ENCODE data around the gene PFKP. TPM values are rescaled to one million over a fixed set of nuclear protein-coding genes. Genes with fewer than 3 reads are reported as not detected.
A peak's percentile ranks its signal among the peaks of the same experiment; 100 is the strongest.

The PFKP gene
- total RNA-seq, 4 donors from 2014 or later: 64.3 to 261 (median 107) TPM

DNA sequence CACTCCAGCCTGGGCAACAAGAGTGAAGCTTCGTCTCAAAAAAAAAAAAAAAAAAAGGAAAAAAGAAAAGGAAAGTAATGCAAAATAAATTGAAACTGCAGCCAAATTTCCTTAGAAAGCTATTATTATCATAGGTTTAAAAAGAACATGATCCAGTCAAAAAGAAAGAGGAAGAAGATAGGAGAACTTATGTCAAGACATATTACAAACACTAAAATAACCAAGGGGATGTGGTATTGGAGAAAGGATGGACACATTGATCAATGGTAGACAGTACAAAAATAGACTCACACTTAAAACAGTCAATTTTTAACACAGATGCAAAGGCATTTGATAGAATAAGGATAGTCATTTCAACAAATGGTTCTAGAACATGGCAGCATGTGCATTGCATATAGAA, 27.3 kb upstream of the PFKP start:
- H3K9me3 ChIP-seq: no peaks in the 10 kb centered on the region
- TF ChIP-seq POLR2A (IDR thresholded peaks at IDR 0.05): no peak
- TF ChIP-seq EP300 (IDR thresholded peaks at IDR 0.05): no peak
- TF ChIP-seq POLR2AphosphoS5 (IDR thresholded peaks at IDR 0.05): no peak
- TF ChIP-seq, protein P1, sequence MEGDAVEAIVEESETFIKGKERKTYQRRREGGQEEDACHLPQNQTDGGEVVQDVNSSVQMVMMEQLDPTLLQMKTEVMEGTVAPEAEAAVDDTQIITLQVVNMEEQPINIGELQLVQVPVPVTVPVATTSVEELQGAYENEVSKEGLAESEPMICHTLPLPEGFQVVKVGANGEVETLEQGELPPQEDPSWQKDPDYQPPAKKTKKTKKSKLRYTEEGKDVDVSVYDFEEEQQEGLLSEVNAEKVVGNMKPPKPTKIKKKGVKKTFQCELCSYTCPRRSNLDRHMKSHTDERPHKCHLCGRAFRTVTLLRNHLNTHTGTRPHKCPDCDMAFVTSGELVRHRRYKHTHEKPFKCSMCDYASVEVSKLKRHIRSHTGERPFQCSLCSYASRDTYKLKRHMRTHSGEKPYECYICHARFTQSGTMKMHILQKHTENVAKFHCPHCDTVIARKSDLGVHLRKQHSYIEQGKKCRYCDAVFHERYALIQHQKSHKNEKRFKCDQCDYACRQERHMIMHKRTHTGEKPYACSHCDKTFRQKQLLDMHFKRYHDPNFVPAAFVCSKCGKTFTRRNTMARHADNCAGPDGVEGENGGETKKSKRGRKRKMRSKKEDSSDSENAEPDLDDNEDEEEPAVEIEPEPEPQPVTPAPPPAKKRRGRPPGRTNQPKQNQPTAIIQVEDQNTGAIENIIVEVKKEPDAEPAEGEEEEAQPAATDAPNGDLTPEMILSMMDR (IDR thresholded peaks at IDR 0.05): no peak
- H3K27ac ChIP-seq: no peak overlapping the region
- H3K4me3 ChIP-seq: no peak overlapping the region
- ATAC-seq: no peak
- H3K4me1 ChIP-seq: peaks cover 0 to 20% (median 3%) of the 10 kb centered on the region in 3 donors
- 57% methylated on average over 1 of the region's 1 CpG; no CpG with 5 or more reads in 1 of the 2 donors for WGBS, 2 donors (ENCODE audit: low coverage in 1 of 2)
- no peaks in the 10 kb centered on the region for H3K27me3 ChIP-seq
- no peaks in the 10 kb centered on the region for H3K36me3 ChIP-seq

DNA sequence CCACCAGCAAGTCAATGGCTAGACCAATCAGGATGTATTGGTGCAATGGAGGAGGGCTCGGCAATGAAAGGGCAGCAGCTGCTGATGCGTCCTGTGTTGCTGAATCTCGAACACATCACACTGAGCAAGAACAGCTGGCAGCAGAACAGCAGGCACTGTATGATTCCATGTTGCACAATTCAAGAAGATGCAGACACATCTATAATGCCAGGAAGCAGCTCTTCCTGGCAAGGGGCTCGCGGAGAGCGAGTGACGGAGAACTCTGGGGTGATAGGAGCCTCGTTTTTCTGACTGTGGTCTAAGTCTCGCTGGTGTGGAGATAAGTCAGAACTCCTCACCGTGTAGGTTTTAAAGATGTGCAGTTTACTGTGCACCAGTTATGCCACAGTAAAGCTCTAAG, 24.8 kb upstream of the PFKP start:
- TF ChIP-seq POLR2A (IDR thresholded peaks at IDR 0.05): no peak
- TF ChIP-seq EP300 (IDR thresholded peaks at IDR 0.05): no peak
- TF ChIP-seq, protein P1 (IDR thresholded peaks at IDR 0.05): no peak
- TF ChIP-seq POLR2AphosphoS5 (IDR thresholded peaks at IDR 0.05): no peak
- WGBS, 2 donors (ENCODE audit: low coverage in 1 of 2): 68 to 81% methylated on average over 8 of the region's 10 CpGs
- ATAC-seq: no peak
- Histone ChIP-seq H3K4me3 (no peak overlapping the region), H3K9me3 (no peaks in the 10 kb centered on the region), H3K27me3 (no peaks in the 10 kb centered on the region), H3K27ac (no peak overlapping the region), H3K36me3 (no peaks in the 10 kb centered on the region), H3K4me1 (peaks cover 5 to 39% (median 22%) of the 10 kb centered on the region in 3 donors)

DNA sequence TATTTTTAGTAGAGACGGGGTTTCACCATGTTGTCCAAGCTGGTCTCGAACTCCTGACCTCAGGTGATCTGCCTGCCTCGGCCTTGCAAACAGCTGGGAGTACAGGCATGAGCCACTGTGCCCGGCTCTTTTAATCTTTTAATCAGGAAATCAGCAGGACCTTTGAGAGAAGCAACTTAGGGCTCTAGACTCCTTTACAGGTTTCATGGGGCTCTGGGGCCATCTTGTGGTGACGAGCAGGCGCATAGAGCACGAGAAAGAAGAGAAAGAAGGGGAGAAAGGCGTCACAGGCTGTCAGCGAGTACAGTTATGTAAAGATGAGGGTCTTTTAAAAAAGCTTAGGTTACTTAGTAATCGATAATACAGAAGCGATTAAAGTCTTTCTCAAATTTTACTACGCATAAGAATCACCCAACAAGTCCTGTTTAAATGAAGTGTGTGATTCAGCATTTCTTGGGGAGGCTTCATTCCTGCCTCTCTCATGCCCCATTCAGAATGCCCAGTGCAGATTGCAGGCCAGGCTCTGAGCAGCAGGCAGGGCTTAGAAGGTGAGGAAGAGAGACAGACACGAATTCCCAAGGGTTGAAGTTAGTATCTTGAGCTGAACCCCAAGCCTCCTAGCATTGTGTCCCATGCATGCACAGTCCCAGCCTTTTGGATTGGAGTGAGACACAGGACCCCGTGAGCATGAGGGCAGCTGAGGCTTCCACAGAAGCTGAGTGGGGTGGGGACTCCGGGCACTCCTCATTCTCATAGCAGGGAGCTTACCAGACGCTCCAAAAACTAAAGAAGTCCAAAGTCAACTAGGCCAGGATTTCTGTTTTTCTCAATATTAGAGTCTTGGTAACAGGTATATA, 23.6 kb upstream of the PFKP start:
- Histone ChIP-seq H3K9me3 (no peaks in the 10 kb centered on the region), H3K4me3 (no peak overlapping the region), H3K27me3 (no peaks in the 10 kb centered on the region), H3K36me3 (no peaks in the 10 kb centered on the region), H3K4me1 (peaks cover 8 to 50% (median 24%) of the 10 kb centered on the region in 3 donors), H3K27ac (peak overlapping the region; percentile 14 to 92 (median 67))
- peak; percentile 73 for ATAC-seq
- WGBS, 2 donors (ENCODE audit: low coverage in 1 of 2): 15 to 20% methylated on average over 6 to 10 of the region's 16 CpGs
- TF ChIP-seq POLR2A (IDR thresholded peaks at IDR 0.05): no peak
- no peak for TF ChIP-seq EP300 (IDR thresholded peaks at IDR 0.05)
- TF ChIP-seq, protein P1 (IDR thresholded peaks at IDR 0.05): peak; percentile 42 to 78 (median 60)

DNA sequence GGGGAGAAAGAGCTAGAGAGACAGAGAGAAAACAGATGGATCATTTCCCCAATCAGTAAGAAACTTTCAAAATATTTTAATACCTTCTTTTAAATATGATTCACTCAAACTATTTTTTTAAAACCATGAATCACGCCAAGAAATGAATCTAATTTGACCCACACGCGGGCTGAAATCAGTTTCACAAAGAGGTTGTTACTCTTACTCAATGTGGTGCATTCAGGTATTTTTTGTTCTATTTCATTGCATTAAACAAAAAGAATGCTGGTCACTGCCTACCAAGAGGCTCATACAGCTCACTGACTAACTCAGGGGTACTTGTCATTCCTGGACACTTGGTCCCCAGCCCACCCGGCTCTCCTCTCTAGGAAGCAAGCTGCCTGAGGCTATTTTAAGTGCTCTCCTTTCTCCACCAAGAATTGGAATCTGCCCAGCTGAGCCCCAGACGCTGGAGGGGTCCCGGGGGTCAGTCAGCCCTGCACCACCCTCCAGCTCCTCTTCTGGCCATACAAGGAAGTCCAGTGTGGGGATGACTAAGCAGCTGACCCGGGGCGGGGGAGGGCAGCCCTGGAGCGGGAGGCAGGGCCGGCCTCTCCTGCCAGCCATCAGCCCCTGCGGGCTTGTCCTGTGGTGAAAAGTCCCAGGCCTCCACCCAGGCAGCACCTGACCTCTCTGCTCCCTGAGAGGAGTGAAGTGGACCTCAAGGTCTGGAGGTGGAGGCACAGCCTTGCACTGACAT, 21.7 kb upstream of the PFKP start:
- peaks cover 8 to 58% (median 25%) of the 10 kb centered on the region in 3 donors for H3K4me1 ChIP-seq
- ATAC-seq: peak; percentile 80
- TF ChIP-seq, protein P1 (IDR thresholded peaks at IDR 0.05): peak in 3 of 4 experiments; percentile 1 to 68 (median 27)
- TF ChIP-seq POLR2A (IDR thresholded peaks at IDR 0.05): no peak
- TF ChIP-seq POLR2AphosphoS5 (IDR thresholded peaks at IDR 0.05): peak; percentile 46
- H3K4me3 ChIP-seq: no peak overlapping the region
- no peaks in the 10 kb centered on the region for H3K36me3 ChIP-seq
- H3K27me3 ChIP-seq: no peaks in the 10 kb centered on the region
- H3K9me3 ChIP-seq: no peaks in the 10 kb centered on the region
- peak overlapping the region; percentile 78 to 92 (median 84) for H3K27ac ChIP-seq
- WGBS, 2 donors (ENCODE audit: low coverage in 1 of 2): 2% methylated on average over 3 to 6 of the region's 11 CpGs
